Neural cell (in vitro differentiated cells): ENCODE results near the gene GADD45A. TPM values are rescaled to one million over a fixed set of nuclear protein-coding genes. Genes with fewer than 3 reads are reported as not detected.

Experiments
- H2AFZ ChIP-seq: fragments of 200-600, 300-800 bp; sonication (generic), shearing (Covaris generic); 2 replicates; pipeline ENCODE4 v1.6.0; 2014; ENCODE audit warnings: low read depth, mild to moderate bottlenecking, antibody characterized with exemption, low read length, moderate library complexity
- H3F3A ChIP-seq: fragments of 200-600 bp; shearing (Covaris generic); 2 replicates; pipeline ENCODE4 v1.6.1; 2016; ENCODE audit warnings: mild to moderate bottlenecking, moderate library complexity, mixed read lengths, antibody characterized with exemption, low read length; ENCODE audit not compliant: insufficient read depth, poor library complexity, severe bottlenecking
- H3K27ac ChIP-seq: fragments of 200-600, 300-800 bp; sonication (generic), shearing (Covaris generic); 2 replicates; pipeline ENCODE4 v1.5.1; 2014; ENCODE audit warnings: mild to moderate bottlenecking, low read length, moderate library complexity
- H3K27me3 ChIP-seq: fragments of 300-800, 200-600 bp; sonication (generic), shearing (Covaris generic); 2 replicates; pipeline ENCODE4 v1.6.0; 2014; ENCODE audit warnings: mild to moderate bottlenecking, low read depth, low read length, moderate library complexity; ENCODE audit not compliant: insufficient read depth
- H3K36me3 ChIP-seq: fragments of 300-800, 200-600 bp; sonication (generic), shearing (Covaris generic); 2 replicates; pipeline ENCODE4 v1.5.1; 2014; ENCODE audit warnings: mild to moderate bottlenecking, antibody characterized with exemption, low read length, moderate library complexity; ENCODE audit not compliant: insufficient read depth
- H3K4me2 ChIP-seq: fragments of 300-800, 200-600 bp; sonication (generic), shearing (Covaris generic); 2 replicates; pipeline ENCODE4 v1.6.0; 2014; ENCODE audit warnings: mild to moderate bottlenecking, low read length
- H3K4me3 ChIP-seq: fragments of 300-800, 200-600 bp; sonication (generic), shearing (Covaris generic); 2 replicates; pipeline ENCODE4 v1.5.1; 2014; ENCODE audit warnings: mild to moderate bottlenecking, low read length, moderate library complexity
- H3K79me2 ChIP-seq: fragments of 200-600 bp; shearing (Covaris generic); replicated peaks from 2 replicates; pipeline ENCODE4 v1.6.0; 2014; ENCODE audit warnings: mild to moderate bottlenecking, low read length, moderate library complexity; ENCODE audit not compliant: insufficient read depth
- H3K9ac ChIP-seq: fragments of 300-800, 200-600 bp; sonication (generic), shearing (Covaris generic); 2 replicates; pipeline ENCODE4 v1.6.1; 2016; ENCODE audit warnings: mild to moderate bottlenecking, low read length, mixed read lengths
- H3K9me2 ChIP-seq: fragments of 200-600 bp; shearing (Covaris generic); 2 replicates; pipeline ENCODE4 v1.6.1; 2016; ENCODE audit warnings: mild to moderate bottlenecking, low read length, mixed read lengths; ENCODE audit not compliant: insufficient read depth
- H3K9me3 ChIP-seq: fragments of 200-600, 300-800 bp; sonication (generic), shearing (Covaris generic); 2 replicates; pipeline ENCODE4 v1.6.1; 2016; ENCODE audit warnings: mild to moderate bottlenecking, mixed run types, low read length, moderate library complexity, mixed read lengths
- H4K20me1 ChIP-seq: fragments of 200-600 bp; shearing (Covaris generic); 2 replicates; pipeline ENCODE4 v1.6.1; 2016; ENCODE audit warnings: mild to moderate bottlenecking, mixed run types; ENCODE audit not compliant: insufficient read depth
- CTCF ChIP-seq: fragments of 450-650 bp; IDR thresholded peaks from 2 replicates; pipeline ENCODE4 v1.5.1; 2014; ENCODE audit warnings: antibody characterized with exemption, mild to moderate bottlenecking, moderate library complexity; ENCODE audit not compliant: poor library complexity, severe bottlenecking
- EP300 ChIP-seq: fragments of 450-650 bp; conservative IDR thresholded peaks from 2 replicates; pipeline ENCODE4 v1.6.1; 2014; ENCODE audit warnings: antibody characterized with exemption, mild to moderate bottlenecking, moderate library complexity; ENCODE audit not compliant: poor library complexity, severe bottlenecking
- EZH2 ChIP-seq: fragments of 200-600, 300-800 bp; shearing (Covaris generic), sonication (generic); IDR thresholded peaks from 2 replicates; pipeline ENCODE4 v1.6.1; 2014; ENCODE audit warnings: antibody characterized with exemption, low read length, borderline replicate concordance, mild to moderate bottlenecking; ENCODE audit not compliant: insufficient read depth, poor library complexity, severe bottlenecking
- MXI1 ChIP-seq: fragments of 450-650 bp; conservative IDR thresholded peaks from 2 replicates; pipeline ENCODE4 v1.6.1; 2014; ENCODE audit warnings: antibody characterized with exemption, mild to moderate bottlenecking; ENCODE audit not compliant: poor library complexity, severe bottlenecking
- POLR2AphosphoS5 ChIP-seq: IDR thresholded peaks from 2 replicates; pipeline ENCODE4 v1.6.1; 2012
- RAD21 ChIP-seq: fragments of 450-650 bp; conservative IDR thresholded peaks from 2 replicates; pipeline ENCODE4 v1.6.1; 2014; ENCODE audit warnings: antibody characterized with exemption, mild to moderate bottlenecking, moderate library complexity
- REST ChIP-seq: IDR thresholded peaks from 2 replicates; pipeline ENCODE4 v1.6.1; 2012; ENCODE audit warnings: borderline replicate concordance
- SMC3 ChIP-seq: fragments of 450-650 bp; conservative IDR thresholded peaks from 2 replicates; pipeline ENCODE4 v1.6.1; 2014; ENCODE audit warnings: antibody characterized with exemption, mild to moderate bottlenecking, moderate library complexity; ENCODE audit not compliant: poor library complexity
- TAF1 ChIP-seq: IDR thresholded peaks from 2 replicates; pipeline ENCODE4 v1.6.1; 2012; ENCODE audit warnings: low read depth
- polyA plus RNA-seq: library from polyadenylated mRNA; depleted of rRNA; stranded (reverse); fragments of >200 nt; gene quantifications from 2 replicates; pipeline ENCODE4 v1.2.3, GENCODE V29; 2014

GADD45A gene
- polyA plus RNA-seq, 1 donor from 2014 or later, result 13.7 TPM

- Histone ChIP-seq H2AFZ (no peak overlapping the region), H4K20me1 (no peaks in the 10 kb centered on the region), H3K4me3 (no peak overlapping the region)
Observed at GRCh38 chr1:67677930-67678329, 7.1 kb upstream of the GADD45A start.

GRCh38 chr1:67679691-67680090 is 5.3 kb upstream of the GADD45A start:
- Histone ChIP-seq H3K9me2 (no peaks in the 10 kb centered on the region), H3K4me2 (no peak overlapping the region), H3K36me3 (no peaks in the 10 kb centered on the region), H3K27me3 (no peaks in the 10 kb centered on the region), H2AFZ (no peak overlapping the region), H3K9me3 (no peaks in the 10 kb centered on the region), H4K20me1 (no peaks in the 10 kb centered on the region), H3K9ac (no peak overlapping the region), H3K27ac (no peak overlapping the region), H3K4me3 (no peak overlapping the region), H3F3A (no peaks in the 10 kb centered on the region), H3K79me2 (no peaks in the 10 kb centered on the region)
- TF ChIP-seq TAF1, result no peak
- no peak for TF ChIP-seq REST
- TF ChIP-seq RAD21, result no peak
- TF ChIP-seq EP300, result no peak
- TF ChIP-seq MXI1, result no peak
- no peak for TF ChIP-seq SMC3
- no peak for TF ChIP-seq POLR2AphosphoS5

More at GRCh38 chr1:67677930-67678329, 7.1 kb upstream of the GADD45A start:
- no peaks in the 10 kb centered on the region for H3K36me3 ChIP-seq
- no peak overlapping the region for H3K4me2 ChIP-seq
- H3K9ac ChIP-seq, result no peak overlapping the region
- H3K9me2 ChIP-seq, result no peaks in the 10 kb centered on the region
- H3K27ac ChIP-seq, result no peak overlapping the region
- no peaks in the 10 kb centered on the region for H3K27me3 ChIP-seq
- H3K9me3 ChIP-seq, result no peaks in the 10 kb centered on the region
- H3K79me2 ChIP-seq, result no peaks in the 10 kb centered on the region
- no peaks in the 10 kb centered on the region for H3F3A ChIP-seq
- TF ChIP-seq POLR2AphosphoS5 (no peak), CTCF (no peak), REST (no peak), RAD21 (no peak), TAF1 (no peak), MXI1 (no peak), SMC3 (no peak), EZH2 (no peak), EP300 (no peak)
